Measurements from ENCODE around the gene ACSM2A.
"Not testable (repeated sequence)": the region's sequence is repeated elsewhere in the genome, so short reads cannot be mapped to it uniquely, and the experiment has no call there.

GRCh38 chr16:20423772-20424128 is 27.6 kb upstream of the ACSM2A start:
- not testable (repeated sequence) for TF ChIP-seq CTCF (IDR thresholded peaks at IDR 0.05; ENCODE audit: low read depth, low read length); EZH2phosphoT487 (IDR thresholded peaks at IDR 0.05; ENCODE audit: low read depth)
